NCI-H1694 treated with DMSO at 0.1 percent for 48 hours (cell line): ENCODE measurements around the gene INCA1.

Source experiments
- DNase-seq: peaks from one replicate; lab custom pipeline; 2025; lab: John Stamatoyannopoulos, UW

The INCA1 gene

GRCh38 chr17:5011928-5012327 lies 14.6 kb upstream of the INCA1 start:
- no peak for DNase-seq

- no peak for DNase-seq
Observed at GRCh38 chr17:5003214-5003867, 6.0 kb upstream of the INCA1 start.

- DNase-seq, result no peak
Observed at GRCh38 chr17:5002121-5002788, 4.9 kb upstream of the INCA1 start.

GRCh38 chr17:5000237-5000639 lies 2.9 kb upstream of the INCA1 start:
- DNase-seq, result no peak

GRCh38 chr17:4999430-5000093 lies 2.2 kb upstream of the INCA1 start:
- no peak for DNase-seq

- DNase-seq, result no peak
Observed at GRCh38 chr17:4998732-4999429, 1.6 kb upstream of the INCA1 start.

GRCh38 chr17:4998027-4998731 lies 857 bp upstream of the INCA1 start:
- no peak for DNase-seq

- DNase-seq, result no peak
Observed at GRCh38 chr17:4994081-4994595, 3.2 kb downstream of the INCA1 start.

GRCh38 chr17:4987767-4988567 lies 9.4 kb downstream of the INCA1 start:
- DNase-seq, result no peak

GRCh38 chr17:4986951-4987766 lies 10.2 kb downstream of the INCA1 start, which contains the start of gene CAMTA2:
CAMTA2 (minus strand) TSS chr17:4987675; CDS start chr17:4986222, 1,453 bp downstream.
- DNase-seq, result peak; percentile 66

- DNase-seq, result no peak
Observed at GRCh38 chr17:4986403-4986802, 10.9 kb downstream of the INCA1 start.

GRCh38 chr17:4982305-4982704 lies 15.0 kb downstream of the INCA1 start:
- no peak for DNase-seq

- DNase-seq, result peak; percentile 76
Observed at GRCh38 chr17:4980644-4981216, 16.6 kb downstream of the INCA1 start.

GRCh38 chr17:4978726-4979125 lies 18.6 kb downstream of the INCA1 start:
- no peak for DNase-seq

- no peak for DNase-seq
Observed at GRCh38 chr17:4974115-4974670, 23.1 kb downstream of the INCA1 start.

GRCh38 chr17:4973256-4974114 lies 23.8 kb downstream of the INCA1 start:
- DNase-seq, result no peak

GRCh38 chr17:4972752-4973151 lies 24.6 kb downstream of the INCA1 start:
- no peak for DNase-seq

GRCh38 chr17:4972322-4972721 lies 25.0 kb downstream of the INCA1 start:
- DNase-seq, result no peak
